HL-60 (cell line): Measurements from ENCODE around the gene ZRANB3.

ENCODE experiments used
- DNase-seq, 2 experiments: peaks; one replicate each; pipeline ENCODE4 v3.0.0-alpha.2; 2010 to 2020; ENCODE audit warnings: low read depth in 1 of 2, low spot score in 1 of 2
- H3K27ac ChIP-seq: fragments of 250-450 bp; sonication (Bioruptor Pico); replicated peaks from 2 replicates; pipeline ENCODE4 v1.5.1; 2020; ENCODE audit warnings: mild to moderate bottlenecking, moderate library complexity
- H3K27me3 ChIP-seq: fragments of 250-450 bp; sonication (Bioruptor Pico); 2 replicates; pipeline ENCODE4 v1.5.1; 2021; ENCODE audit warnings: mild to moderate bottlenecking, moderate library complexity; ENCODE audit not compliant: insufficient read depth, poor library complexity, severe bottlenecking
- H3K4me3 ChIP-seq: replicated peaks from 2 replicates; pipeline ENCODE4 v1.5.1; 2011; ENCODE audit warnings: mild to moderate bottlenecking, control low read depth, low read length; ENCODE audit not compliant: insufficient read depth
- GABPA ChIP-seq: IDR thresholded peaks from 2 replicates; pipeline ENCODE4 v1.6.1; 2012; ENCODE audit warnings: low read depth
- POLR2AphosphoS5 ChIP-seq: IDR thresholded peaks from 2 replicates; pipeline ENCODE4 v1.6.1; 2012; ENCODE audit warnings: low read depth
- SPI1 ChIP-seq: IDR thresholded peaks from 2 replicates; pipeline ENCODE4 v1.6.1; 2012; ENCODE audit warnings: low read depth, mild to moderate bottlenecking, borderline replicate concordance
- TF ChIP-seq, protein P1 (sequence below): IDR thresholded peaks from one replicate; pipeline ENCODE4 v1.5.1; 2011; ENCODE audit warnings: low read length, control low read depth, inconsistent platforms; ENCODE audit not compliant: insufficient read depth
- TF ChIP-seq, protein P2 (sequence below): IDR thresholded peaks from 2 replicates; pipeline ENCODE4 v1.6.1; 2012; ENCODE audit warnings: low read depth; ENCODE audit not compliant: insufficient replicate concordance

Gene ZRANB3

DNA sequence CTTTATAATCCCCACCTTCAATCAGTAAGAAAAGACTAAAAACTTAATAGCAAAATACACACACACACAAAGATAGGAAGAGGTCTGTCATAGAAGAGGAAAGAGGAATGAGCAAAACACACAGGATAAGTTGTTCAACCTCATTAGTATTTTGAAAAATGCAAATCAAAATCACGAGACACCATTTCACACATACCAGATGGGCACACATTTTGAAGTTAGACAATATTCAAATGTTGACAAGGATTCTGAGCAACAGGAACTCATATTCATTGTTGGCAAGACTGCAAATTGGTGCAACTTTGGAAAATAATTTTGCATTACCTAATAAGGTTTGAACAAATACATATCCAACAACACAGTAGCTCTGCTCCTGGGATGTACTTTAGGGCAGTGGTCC, 351.3 kb downstream of the ZRANB3 start:
- Histone ChIP-seq H3K4me3 (no peak overlapping the region), H3K27me3 (no peaks in the 10 kb centered on the region), H3K27ac (no peak overlapping the region)
- TF ChIP-seq GABPA: no peak
- TF ChIP-seq, protein P1, sequence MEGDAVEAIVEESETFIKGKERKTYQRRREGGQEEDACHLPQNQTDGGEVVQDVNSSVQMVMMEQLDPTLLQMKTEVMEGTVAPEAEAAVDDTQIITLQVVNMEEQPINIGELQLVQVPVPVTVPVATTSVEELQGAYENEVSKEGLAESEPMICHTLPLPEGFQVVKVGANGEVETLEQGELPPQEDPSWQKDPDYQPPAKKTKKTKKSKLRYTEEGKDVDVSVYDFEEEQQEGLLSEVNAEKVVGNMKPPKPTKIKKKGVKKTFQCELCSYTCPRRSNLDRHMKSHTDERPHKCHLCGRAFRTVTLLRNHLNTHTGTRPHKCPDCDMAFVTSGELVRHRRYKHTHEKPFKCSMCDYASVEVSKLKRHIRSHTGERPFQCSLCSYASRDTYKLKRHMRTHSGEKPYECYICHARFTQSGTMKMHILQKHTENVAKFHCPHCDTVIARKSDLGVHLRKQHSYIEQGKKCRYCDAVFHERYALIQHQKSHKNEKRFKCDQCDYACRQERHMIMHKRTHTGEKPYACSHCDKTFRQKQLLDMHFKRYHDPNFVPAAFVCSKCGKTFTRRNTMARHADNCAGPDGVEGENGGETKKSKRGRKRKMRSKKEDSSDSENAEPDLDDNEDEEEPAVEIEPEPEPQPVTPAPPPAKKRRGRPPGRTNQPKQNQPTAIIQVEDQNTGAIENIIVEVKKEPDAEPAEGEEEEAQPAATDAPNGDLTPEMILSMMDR: no peak
- TF ChIP-seq, protein P2, sequence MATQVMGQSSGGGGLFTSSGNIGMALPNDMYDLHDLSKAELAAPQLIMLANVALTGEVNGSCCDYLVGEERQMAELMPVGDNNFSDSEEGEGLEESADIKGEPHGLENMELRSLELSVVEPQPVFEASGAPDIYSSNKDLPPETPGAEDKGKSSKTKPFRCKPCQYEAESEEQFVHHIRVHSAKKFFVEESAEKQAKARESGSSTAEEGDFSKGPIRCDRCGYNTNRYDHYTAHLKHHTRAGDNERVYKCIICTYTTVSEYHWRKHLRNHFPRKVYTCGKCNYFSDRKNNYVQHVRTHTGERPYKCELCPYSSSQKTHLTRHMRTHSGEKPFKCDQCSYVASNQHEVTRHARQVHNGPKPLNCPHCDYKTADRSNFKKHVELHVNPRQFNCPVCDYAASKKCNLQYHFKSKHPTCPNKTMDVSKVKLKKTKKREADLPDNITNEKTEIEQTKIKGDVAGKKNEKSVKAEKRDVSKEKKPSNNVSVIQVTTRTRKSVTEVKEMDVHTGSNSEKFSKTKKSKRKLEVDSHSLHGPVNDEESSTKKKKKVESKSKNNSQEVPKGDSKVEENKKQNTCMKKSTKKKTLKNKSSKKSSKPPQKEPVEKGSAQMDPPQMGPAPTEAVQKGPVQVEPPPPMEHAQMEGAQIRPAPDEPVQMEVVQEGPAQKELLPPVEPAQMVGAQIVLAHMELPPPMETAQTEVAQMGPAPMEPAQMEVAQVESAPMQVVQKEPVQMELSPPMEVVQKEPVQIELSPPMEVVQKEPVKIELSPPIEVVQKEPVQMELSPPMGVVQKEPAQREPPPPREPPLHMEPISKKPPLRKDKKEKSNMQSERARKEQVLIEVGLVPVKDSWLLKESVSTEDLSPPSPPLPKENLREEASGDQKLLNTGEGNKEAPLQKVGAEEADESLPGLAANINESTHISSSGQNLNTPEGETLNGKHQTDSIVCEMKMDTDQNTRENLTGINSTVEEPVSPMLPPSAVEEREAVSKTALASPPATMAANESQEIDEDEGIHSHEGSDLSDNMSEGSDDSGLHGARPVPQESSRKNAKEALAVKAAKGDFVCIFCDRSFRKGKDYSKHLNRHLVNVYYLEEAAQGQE: no peak
- no peak for DNase-seq

DNA sequence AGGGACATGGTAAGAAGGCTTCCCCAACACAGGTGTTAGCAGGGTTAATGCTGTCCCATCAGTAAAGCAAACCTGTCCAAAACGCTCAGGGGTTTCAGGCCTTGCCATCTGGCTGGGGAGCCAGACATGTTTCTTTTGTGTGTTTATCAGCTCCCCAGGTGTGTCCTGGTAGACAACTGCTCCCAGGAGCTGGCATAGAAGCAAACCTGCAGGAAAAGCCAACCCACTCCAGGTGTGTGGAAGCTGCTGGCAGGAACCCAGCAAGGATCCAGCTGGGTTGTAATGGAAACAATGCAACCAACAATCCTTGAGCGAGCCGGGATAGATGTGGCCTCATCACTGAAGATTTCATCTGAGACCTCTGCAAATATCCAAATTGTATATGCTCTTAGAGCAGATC, 355.8 kb downstream of the ZRANB3 start:
- H3K4me3 ChIP-seq: no peak overlapping the region
- DNase-seq: no peak
- H3K27me3 ChIP-seq: no peaks in the 10 kb centered on the region
- no peak for TF ChIP-seq POLR2AphosphoS5
- TF ChIP-seq, protein P2: no peak
- TF ChIP-seq SPI1: no peak
- TF ChIP-seq, protein P1: no peak
- TF ChIP-seq GABPA: no peak
- H3K27ac ChIP-seq: no peak overlapping the region

DNA sequence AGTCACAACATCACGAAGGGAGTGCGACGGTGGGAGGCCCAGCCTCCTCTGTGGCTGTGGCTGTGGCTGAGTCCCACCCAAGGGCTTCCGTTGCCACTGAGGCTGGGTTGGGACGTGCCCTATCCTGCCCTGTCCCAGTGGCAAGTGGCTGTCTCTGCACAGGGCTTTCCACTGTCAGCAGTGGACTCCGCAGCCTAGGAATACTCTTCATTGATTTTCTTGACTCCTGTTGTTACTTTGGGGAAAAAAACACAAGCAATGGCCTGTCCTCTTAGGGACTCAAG, 356.3 kb downstream of the ZRANB3 start:
- no peak for DNase-seq
- H3K27me3 ChIP-seq: no peaks in the 10 kb centered on the region

More for the DNA sequence above, 356.3 kb downstream of the ZRANB3 start:
- H3K27ac ChIP-seq: no peak overlapping the region
- TF ChIP-seq GABPA (no peak), POLR2AphosphoS5 (no peak), SPI1 (no peak)
- TF ChIP-seq, protein P2: no peak
- TF ChIP-seq, protein P1: no peak
- H3K4me3 ChIP-seq: no peak overlapping the region
